Duodenal mucosa (tissue), 2 donors: ENCODE measurements around the gene CPED1.

Source experiments
- H3K27ac ChIP-seq: one replicate; pipeline ENCODE4 v1.7.0; 2013; ENCODE audit warnings: low read depth, low read length
- H3K27me3 ChIP-seq, 2 donors: one replicate each; pipeline ENCODE4 v1.7.0; 2013; ENCODE audit warnings: low read length in 2 of 2, control low read depth in 1 of 2; ENCODE audit not compliant: insufficient read depth in 2 of 2, control insufficient read depth in 1 of 2
- H3K36me3 ChIP-seq, 2 donors: one replicate each; pipeline ENCODE4 v1.7.0; 2013; ENCODE audit warnings: low read length in 2 of 2, control low read depth in 1 of 2; ENCODE audit not compliant: insufficient read depth in 2 of 2, control insufficient read depth in 1 of 2
- H3K4me1 ChIP-seq, 2 donors: one replicate each; pipeline ENCODE4 v1.7.0; 2013; ENCODE audit warnings: low read length in 2 of 2, control low read depth in 1 of 2; ENCODE audit not compliant: insufficient read depth in 2 of 2, control insufficient read depth in 1 of 2
- H3K4me3 ChIP-seq, 2 donors: one replicate each; pipeline ENCODE4 v1.7.0; 2013; ENCODE audit warnings: low read length in 2 of 2, low read depth in 1 of 2
- H3K9ac ChIP-seq, 2 donors: one replicate each; pipeline ENCODE4 v1.7.0; 2013; ENCODE audit warnings: low read length in 2 of 2, low read depth in 1 of 2
- H3K9me3 ChIP-seq, 2 donors: one replicate each; pipeline ENCODE4 v1.7.0; 2013; ENCODE audit warnings: low read length in 2 of 2, control low read depth in 1 of 2; ENCODE audit not compliant: control insufficient read depth in 1 of 2

The CPED1 gene

DNA sequence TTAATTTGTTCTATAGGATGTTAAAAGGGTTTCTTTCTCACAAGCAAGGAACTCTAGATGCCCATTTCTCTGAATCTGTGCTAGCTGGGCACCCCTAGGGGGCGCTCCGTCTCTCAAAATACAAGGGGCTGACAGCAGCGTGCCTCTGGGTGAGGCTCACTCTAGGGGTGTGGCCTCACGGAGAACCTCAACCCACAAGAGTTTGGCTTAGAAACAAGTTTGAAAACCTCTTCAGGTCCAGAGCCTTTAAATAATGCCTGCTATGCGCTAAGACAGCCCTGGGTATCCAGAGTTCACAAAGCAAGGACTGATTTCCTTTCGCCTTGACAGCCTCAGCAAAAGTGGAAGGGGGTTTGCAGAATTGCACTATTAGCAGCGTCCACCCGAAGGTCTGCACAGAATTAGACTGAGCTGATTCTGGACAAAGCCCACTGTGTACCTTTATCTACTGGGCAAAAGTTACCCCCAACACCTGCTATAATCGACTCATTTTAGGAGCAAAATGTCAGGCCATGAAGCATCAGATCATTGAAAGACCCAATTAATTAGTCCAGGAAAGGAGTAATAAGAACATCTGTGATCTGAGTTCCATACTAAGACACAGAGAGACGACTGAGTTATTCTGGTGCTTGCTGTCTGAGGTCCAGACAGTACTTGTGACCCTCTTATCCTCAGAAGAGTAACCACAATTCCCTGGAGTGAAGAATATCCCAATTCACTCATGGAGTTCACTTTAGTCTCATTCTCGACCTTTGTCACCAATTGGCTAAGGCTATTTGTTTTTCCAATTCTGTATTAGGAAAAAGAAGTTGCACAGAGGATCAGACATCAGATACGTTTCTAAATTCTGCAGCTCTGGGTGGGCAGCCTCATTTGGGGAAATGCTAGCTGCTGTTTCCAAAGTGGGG, 574 bp upstream of the CPED1 start:
- Histone ChIP-seq H3K36me3 (no peaks in the 10 kb centered on the region), H3K9me3 (no peaks in the 10 kb centered on the region), H3K27ac (peak overlapping the region; percentile 46), H3K9ac (peak overlapping the region; percentile 63 to 79), H3K4me3 (peak overlapping the region; percentile 68 to 74), H3K27me3 (peaks cover 4 to 8% of the 10 kb centered on the region in 2 donors), H3K4me1 (peaks cover 7 to 16% of the 10 kb centered on the region in 2 donors)

DNA sequence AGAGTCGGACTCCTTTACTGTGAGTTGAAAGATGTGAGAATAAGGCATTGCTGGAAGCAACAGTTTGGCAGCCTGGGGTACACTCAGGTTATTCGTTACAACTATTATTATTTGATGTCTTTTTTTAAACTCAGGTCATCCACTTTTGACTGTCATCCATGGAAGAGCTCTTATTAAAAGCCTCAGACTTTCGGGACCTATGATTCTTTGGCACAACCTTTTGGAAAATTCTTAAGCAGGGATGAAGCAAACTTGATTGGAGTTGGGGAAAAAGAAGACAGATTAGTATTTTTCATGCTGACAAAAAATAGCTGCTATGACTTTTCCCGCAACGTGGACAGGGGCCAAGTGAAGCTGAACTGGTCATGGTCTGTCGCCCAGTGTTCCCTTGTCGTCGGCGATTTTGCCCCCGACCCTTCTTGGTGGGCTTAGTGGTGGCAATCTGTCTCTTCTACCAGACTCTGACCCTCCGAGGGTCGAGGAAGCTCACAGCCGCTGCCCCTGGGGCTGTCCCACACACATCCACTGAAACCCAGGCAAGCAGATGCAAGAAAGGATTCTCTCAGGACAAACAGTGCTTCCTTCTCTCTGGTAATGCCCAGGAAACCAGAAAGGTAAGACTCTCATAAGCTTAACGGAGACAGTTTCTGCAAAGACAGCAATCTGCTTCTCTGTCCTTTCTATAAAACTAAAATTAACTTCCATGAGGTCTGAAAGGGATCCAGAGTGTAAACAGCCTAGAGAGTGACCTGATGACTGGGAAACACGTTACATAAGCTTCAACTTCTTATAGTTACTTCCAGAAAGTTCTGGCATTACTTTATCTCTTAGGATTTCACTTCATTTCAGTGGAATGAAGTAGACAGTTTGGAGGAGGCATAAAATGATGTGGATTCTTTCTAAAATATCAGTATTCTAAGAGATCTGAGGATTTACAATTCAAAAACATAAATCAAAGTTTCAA, 1.0 kb downstream of the CPED1 start:
- Histone ChIP-seq H3K27me3 (peaks cover 4 to 8% of the 10 kb centered on the region in 2 donors), H3K27ac (peak overlapping the region; percentile 86), H3K4me3 (peak overlapping the region; percentile 68 to 74), H3K9me3 (no peaks in the 10 kb centered on the region), H3K4me1 (peaks cover 8 to 16% of the 10 kb centered on the region in 2 donors), H3K36me3 (no peaks in the 10 kb centered on the region), H3K9ac (peak overlapping the region; percentile 63 to 79)

DNA sequence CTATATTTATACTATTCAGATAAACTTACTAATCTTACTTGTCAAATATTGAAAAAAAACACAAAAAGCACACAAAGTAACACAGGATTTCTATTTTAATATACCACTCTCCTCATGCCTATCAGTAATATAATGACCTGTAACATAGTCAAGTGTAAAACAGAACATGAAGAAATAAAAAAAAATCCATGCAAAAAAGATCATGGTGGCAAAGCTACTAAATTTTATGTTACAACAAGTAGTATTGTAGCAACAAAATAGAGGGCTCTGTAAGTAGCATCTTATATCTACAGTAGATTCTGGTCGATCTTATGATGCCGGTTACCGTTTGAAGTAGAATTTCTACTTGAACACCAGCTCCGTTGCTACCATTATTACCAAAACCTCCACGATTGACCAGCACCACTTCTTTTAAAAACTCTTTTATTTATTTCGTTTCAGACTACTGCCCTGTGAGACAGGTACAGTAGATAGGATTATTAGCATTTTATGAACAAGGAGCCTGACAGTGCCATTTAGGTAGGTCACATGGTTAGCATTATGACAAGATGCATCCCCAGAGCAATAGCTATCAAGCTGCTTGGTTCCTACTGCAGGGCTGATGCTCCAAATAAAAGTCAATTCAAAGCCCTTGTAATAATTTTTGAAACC, 2.1 kb downstream of the CPED1 start:
- Histone ChIP-seq H3K9me3 (no peaks in the 10 kb centered on the region), H3K4me3 (peak overlapping the region; percentile 14 to 37), H3K4me1 (peaks cover 13 to 16% of the 10 kb centered on the region in 2 donors), H3K27me3 (peaks cover 4 to 8% of the 10 kb centered on the region in 2 donors), H3K36me3 (no peaks in the 10 kb centered on the region), H3K9ac (peak overlapping the region; percentile 18 to 79), H3K27ac (peak overlapping the region; percentile 37)

DNA sequence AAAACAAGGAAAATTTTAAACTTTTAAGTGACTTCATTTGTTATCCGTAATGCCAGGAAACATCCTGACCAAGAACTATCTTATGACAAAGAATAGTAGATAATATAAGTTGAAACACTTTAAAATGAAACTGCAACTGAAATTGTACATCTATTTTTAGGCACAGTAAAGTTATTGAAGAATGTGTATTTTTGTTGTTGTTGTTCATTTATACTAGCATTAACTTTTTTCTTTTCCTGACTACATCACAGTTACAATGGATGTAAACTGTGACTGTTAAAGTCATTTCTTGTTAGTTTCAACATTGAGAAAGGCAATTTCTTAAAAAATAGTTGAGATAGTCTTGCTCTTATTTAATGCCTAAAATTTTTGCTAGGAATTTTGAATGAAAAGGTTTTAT, 2.6 kb downstream of the CPED1 start:
- peak overlapping the region in 1 of 2 donors; percentile 79 for H3K9ac ChIP-seq
- no peaks in the 10 kb centered on the region for H3K36me3 ChIP-seq
- H3K4me1 ChIP-seq: peaks cover 13 to 16% of the 10 kb centered on the region in 2 donors
- peaks cover 4 to 8% of the 10 kb centered on the region in 2 donors for H3K27me3 ChIP-seq
- peak overlapping the region; percentile 37 for H3K27ac ChIP-seq
- no peaks in the 10 kb centered on the region for H3K9me3 ChIP-seq
- H3K4me3 ChIP-seq: peak overlapping the region; percentile 14 to 37

DNA sequence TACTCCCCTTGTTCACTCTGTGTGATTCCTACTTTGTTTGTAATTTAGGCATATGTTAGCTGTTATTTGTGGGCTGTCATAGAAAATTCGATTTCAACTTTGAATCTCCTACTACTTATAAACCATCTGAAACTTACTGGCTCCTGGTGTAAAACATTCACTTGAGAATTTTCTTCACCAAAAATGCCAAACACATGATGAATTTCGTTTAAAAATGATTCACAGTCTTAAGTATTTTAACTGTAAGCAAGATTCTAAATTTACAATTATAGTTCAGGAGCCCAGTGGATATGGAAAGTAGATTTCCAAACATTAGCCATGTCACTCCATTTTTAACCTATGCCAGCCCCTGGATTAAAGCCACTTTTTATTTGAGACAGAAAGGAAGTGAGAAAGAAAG, 3.1 kb downstream of the CPED1 start:
- Histone ChIP-seq H3K27me3 (peaks cover 4 to 8% of the 10 kb centered on the region in 2 donors), H3K4me1 (peaks cover 15 to 17% of the 10 kb centered on the region in 2 donors), H3K27ac (peak overlapping the region; percentile 37), H3K36me3 (no peaks in the 10 kb centered on the region), H3K9ac (peak overlapping the region in 1 of 2 donors; percentile 20), H3K4me3 (peak overlapping the region in 1 of 2 donors; percentile 37), H3K9me3 (no peaks in the 10 kb centered on the region)

DNA sequence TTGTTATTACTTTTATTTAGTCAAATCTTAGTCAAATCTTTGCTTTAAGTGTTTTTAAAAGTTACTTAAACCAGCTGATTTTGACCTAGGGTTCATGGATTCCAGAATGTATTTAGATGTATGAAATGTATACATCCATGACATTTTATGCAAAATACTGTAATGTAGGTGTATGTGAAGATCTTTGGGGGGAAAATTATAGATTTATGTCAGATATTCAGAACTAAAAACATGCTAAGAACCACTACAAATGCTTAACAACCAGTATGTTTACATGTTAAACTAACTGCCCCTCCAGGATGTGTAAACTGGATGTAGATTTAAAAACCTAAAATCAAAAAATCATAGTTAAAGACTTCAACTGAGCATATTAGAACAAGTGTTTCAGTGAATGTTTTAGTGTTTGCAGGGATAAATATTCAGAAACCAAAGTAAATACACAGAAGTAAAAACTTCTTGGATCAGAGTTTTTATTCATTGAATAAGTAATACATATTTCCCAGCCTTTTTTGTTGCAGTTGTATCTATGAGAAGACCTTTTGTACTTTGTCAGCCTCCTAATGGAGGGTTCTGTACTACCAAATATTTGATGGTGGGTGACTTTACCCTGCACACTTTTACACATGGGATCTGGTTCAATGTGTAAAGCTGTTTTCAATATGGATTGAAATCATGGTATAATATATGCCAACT, 3.9 kb downstream of the CPED1 start:
- Histone ChIP-seq H3K36me3 (no peaks in the 10 kb centered on the region), H3K4me3 (no peak overlapping the region), H3K4me1 (peaks cover 19% of the 10 kb centered on the region in 2 donors), H3K9me3 (no peaks in the 10 kb centered on the region), H3K27me3 (peaks cover 4 to 8% of the 10 kb centered on the region in 2 donors), H3K27ac (no peak overlapping the region), H3K9ac (no peak overlapping the region)

DNA sequence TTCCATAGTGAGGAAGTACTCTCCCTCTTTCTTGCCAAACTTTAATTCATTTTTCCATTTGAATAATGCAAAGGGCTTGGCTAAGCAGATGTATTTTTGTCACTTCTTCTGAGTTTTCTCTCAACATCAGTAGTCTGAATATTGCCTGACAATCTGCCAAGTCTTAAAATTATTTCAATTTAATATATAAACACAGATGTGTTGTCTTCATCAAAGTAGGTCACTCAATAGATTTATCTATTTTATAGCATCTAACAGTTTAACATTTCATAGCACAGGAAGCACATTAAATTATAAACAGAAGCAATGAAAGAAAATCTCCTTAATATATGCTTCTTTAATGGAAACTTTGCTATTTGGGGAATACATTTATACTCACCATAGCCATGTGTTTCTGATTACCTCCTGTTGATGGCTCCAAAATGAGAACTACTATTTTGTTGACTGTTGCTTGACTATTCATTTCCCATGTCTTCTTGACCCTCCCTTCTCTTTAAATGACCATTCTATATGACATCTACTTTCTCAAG, 4.5 kb downstream of the CPED1 start:
- Histone ChIP-seq H3K27me3 (peaks cover 4 to 8% of the 10 kb centered on the region in 2 donors), H3K4me1 (peaks cover 15 to 16% of the 10 kb centered on the region in 2 donors), H3K36me3 (no peaks in the 10 kb centered on the region), H3K27ac (no peak overlapping the region), H3K9me3 (no peaks in the 10 kb centered on the region), H3K4me3 (no peak overlapping the region), H3K9ac (no peak overlapping the region)

DNA sequence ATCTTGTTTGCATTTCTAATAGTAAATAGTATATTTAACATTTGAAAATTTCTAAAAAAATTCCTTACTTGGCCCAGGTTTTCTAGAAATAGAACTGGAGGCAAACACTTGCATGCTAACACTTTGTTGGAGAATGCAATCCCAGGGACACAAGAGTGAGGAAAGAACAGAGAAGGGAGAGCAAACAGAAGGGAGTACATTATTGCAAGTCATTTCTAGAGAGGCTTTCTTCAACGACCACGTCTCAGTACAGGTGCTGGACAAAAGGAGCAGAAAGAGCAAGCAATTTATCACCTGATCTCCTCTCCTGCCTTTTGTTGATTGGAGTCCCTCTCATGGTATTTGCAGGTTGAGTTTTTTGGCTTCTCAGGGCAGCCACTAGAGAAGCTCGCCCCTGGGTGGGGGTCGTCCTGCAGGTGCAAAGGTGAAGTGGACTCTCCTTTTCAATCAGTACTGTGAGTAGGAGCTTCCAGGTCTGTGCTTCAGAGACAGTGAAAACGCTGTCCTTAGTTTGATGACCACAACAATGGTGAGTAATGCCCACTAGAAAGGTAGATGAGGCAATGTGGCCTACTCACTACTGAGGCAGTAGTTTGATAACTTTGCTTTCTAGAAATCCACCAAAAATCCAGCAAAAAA, 5.2 kb downstream of the CPED1 start:
- Histone ChIP-seq H3K9me3 (no peaks in the 10 kb centered on the region), H3K9ac (no peak overlapping the region), H3K36me3 (no peaks in the 10 kb centered on the region), H3K4me1 (peaks cover 9 to 14% of the 10 kb centered on the region in 2 donors), H3K27me3 (peaks cover 4 to 8% of the 10 kb centered on the region in 2 donors), H3K27ac (no peak overlapping the region), H3K4me3 (no peak overlapping the region)
